Hepatocyte (in vitro differentiated cells): ENCODE results near the gene TMPRSS7.

Experiments
- EZH2 ChIP-seq: fragments of 200-600 bp; sonication (generic); IDR thresholded peaks from 2 replicates; pipeline ENCODE4 v1.6.1; 2016; ENCODE audit warnings: antibody characterized with exemption, mild to moderate bottlenecking, borderline replicate concordance
- TF ChIP-seq, protein P1 (sequence below): fragments of 200-600 bp; sonication (generic); IDR thresholded peaks from 2 replicates; pipeline ENCODE4 v1.5.1; 2016; ENCODE audit warnings: antibody characterized with exemption, mild to moderate bottlenecking; ENCODE audit not compliant: poor library complexity

DNA sequence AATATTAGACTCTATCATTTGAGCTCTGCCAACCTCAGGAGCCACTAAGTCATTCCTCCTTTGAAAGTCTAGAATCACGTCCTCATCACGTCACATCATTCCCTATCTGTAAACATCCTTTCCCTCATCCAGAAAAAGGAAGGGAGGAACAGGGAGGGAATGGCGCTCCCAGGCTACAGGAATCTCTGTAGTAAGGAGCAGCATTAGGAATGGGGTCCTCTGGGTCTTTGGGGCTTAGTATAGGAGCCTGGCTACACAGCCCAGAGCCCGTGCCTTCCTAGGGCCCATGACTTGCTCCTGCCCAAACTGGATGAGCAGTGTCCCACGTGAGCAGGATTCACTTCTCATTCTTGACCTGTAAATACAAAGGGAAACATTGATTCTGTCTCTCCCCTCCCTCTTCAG lies 34.2 kb upstream of the TMPRSS7 start:
- TF ChIP-seq, protein P1, sequence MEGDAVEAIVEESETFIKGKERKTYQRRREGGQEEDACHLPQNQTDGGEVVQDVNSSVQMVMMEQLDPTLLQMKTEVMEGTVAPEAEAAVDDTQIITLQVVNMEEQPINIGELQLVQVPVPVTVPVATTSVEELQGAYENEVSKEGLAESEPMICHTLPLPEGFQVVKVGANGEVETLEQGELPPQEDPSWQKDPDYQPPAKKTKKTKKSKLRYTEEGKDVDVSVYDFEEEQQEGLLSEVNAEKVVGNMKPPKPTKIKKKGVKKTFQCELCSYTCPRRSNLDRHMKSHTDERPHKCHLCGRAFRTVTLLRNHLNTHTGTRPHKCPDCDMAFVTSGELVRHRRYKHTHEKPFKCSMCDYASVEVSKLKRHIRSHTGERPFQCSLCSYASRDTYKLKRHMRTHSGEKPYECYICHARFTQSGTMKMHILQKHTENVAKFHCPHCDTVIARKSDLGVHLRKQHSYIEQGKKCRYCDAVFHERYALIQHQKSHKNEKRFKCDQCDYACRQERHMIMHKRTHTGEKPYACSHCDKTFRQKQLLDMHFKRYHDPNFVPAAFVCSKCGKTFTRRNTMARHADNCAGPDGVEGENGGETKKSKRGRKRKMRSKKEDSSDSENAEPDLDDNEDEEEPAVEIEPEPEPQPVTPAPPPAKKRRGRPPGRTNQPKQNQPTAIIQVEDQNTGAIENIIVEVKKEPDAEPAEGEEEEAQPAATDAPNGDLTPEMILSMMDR, result no peak
- TF ChIP-seq EZH2, result no peak
